Measurements from ENCODE around the gene NSF. TPM values are rescaled to one million over a fixed set of nuclear protein-coding genes. Genes with fewer than 3 reads are reported as not detected.

NSF gene
- total RNA-seq, 1 donor from 2014 or later: 57.0 TPM

DNA sequence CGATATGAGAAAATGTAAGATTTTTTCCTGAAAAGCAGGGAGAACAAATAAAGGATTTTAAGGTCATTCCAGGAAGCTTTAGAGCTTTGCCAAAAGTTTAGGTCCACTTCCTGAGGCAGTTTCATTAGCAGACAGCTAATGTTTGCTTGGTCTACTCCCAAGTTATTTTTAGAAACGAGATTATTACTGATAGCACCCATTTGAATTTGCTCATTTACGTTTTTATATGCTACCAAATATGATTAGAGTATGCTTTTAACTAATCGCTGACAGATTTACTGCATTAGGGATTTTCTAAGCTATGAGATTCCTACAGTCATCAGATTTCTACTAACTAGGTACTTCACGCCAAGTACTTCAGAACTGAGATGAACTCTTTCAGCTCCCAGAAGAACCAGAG is 129.9 kb downstream of the NSF start:
- peaks cover 2% of the 10 kb centered on the region for H3K27me3 Mint-ChIP-seq (ENCODE audit: unreplicated experiment)
- H3K4me1 Mint-ChIP-seq (ENCODE audit: low read depth, unreplicated experiment): no peaks in the 10 kb centered on the region
- H3K9me3 Mint-ChIP-seq (ENCODE audit: unreplicated experiment): no peaks in the 10 kb centered on the region
- no peak for DNase-seq
- H3K4me3 Mint-ChIP-seq (ENCODE audit: unreplicated experiment): no peak overlapping the region
- no peaks in the 10 kb centered on the region for H3K36me3 Mint-ChIP-seq (ENCODE audit: unreplicated experiment)
- TF ChIP-seq, protein P1, sequence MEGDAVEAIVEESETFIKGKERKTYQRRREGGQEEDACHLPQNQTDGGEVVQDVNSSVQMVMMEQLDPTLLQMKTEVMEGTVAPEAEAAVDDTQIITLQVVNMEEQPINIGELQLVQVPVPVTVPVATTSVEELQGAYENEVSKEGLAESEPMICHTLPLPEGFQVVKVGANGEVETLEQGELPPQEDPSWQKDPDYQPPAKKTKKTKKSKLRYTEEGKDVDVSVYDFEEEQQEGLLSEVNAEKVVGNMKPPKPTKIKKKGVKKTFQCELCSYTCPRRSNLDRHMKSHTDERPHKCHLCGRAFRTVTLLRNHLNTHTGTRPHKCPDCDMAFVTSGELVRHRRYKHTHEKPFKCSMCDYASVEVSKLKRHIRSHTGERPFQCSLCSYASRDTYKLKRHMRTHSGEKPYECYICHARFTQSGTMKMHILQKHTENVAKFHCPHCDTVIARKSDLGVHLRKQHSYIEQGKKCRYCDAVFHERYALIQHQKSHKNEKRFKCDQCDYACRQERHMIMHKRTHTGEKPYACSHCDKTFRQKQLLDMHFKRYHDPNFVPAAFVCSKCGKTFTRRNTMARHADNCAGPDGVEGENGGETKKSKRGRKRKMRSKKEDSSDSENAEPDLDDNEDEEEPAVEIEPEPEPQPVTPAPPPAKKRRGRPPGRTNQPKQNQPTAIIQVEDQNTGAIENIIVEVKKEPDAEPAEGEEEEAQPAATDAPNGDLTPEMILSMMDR (IDR thresholded peaks at IDR 0.05; ENCODE audit: partially characterized antibody, unreplicated experiment): no peak
- H3K27ac Mint-ChIP-seq (ENCODE audit: unreplicated experiment): no peak overlapping the region

DNA sequence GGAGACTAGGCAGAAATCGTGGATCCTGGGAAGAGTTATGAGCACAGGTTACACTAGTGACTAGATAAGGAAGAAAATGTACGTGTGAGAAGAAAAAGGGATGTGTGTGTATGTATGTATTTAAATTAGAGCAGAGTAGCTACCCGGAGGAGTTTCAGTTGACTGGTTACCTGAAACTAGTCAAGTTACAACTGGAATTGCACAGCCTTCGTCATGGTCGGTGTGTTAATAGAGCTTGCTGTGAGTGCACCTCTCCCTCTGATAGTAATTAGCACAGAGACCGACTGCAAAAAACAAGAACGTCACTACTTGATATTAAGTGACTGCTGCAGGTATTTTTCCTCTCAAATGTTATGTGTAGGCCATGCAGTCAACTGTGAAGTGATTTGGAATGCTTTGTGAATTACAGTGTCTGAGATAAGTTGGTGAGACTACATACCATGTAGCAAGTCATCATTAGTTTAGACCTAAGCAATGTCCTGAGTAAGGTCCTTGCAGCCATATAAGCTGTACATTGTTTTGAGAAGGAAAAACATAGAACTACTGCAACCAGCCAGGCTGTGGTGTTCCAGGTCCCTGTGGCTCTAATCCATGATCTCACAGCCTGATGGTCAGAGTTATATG is 132.3 kb downstream of the NSF start:
- H3K4me1 Mint-ChIP-seq (ENCODE audit: low read depth, unreplicated experiment): no peaks in the 10 kb centered on the region
- no peak overlapping the region for H3K4me3 Mint-ChIP-seq (ENCODE audit: unreplicated experiment)
- DNase-seq: no peak
- H3K36me3 Mint-ChIP-seq (ENCODE audit: unreplicated experiment): no peaks in the 10 kb centered on the region
- no peak overlapping the region for H3K27ac Mint-ChIP-seq (ENCODE audit: unreplicated experiment)
- no peaks in the 10 kb centered on the region for H3K9me3 Mint-ChIP-seq (ENCODE audit: unreplicated experiment)
- H3K27me3 Mint-ChIP-seq (ENCODE audit: unreplicated experiment): no peaks in the 10 kb centered on the region
- TF ChIP-seq, protein P1 (IDR thresholded peaks at IDR 0.05; ENCODE audit: partially characterized antibody, unreplicated experiment): no peak

DNA sequence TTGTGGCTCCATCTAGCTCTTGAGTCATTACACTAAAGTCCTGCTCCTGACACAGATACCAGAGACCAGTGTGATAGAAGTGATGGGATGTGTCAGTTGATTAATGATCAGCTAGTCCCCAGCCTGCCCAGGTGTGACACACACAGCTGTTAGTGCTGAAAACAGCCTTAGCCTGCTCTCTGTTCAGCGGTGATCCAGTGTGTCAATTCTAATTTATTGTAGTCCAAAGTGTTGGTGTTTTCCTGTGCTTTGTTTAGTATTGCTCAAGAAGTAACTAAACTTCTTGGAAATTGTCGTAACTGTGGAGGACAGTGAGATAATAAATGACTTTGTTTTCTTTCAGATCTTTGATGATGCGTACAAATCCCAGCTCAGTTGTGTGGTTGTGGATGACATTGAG is 135.7 kb downstream of the NSF start:
- TF ChIP-seq, protein P1 (IDR thresholded peaks at IDR 0.05; ENCODE audit: partially characterized antibody, unreplicated experiment): no peak
- Mint-ChIP-seq H3K4me1 (ENCODE audit: low read depth, unreplicated experiment) (no peaks in the 10 kb centered on the region), H3K4me3 (ENCODE audit: unreplicated experiment) (no peak overlapping the region), H3K27ac (ENCODE audit: unreplicated experiment) (no peak overlapping the region), H3K27me3 (ENCODE audit: unreplicated experiment) (no peaks in the 10 kb centered on the region), H3K9me3 (ENCODE audit: unreplicated experiment) (no peaks in the 10 kb centered on the region), H3K36me3 (ENCODE audit: unreplicated experiment) (no peaks in the 10 kb centered on the region)
- no peak for DNase-seq

DNA sequence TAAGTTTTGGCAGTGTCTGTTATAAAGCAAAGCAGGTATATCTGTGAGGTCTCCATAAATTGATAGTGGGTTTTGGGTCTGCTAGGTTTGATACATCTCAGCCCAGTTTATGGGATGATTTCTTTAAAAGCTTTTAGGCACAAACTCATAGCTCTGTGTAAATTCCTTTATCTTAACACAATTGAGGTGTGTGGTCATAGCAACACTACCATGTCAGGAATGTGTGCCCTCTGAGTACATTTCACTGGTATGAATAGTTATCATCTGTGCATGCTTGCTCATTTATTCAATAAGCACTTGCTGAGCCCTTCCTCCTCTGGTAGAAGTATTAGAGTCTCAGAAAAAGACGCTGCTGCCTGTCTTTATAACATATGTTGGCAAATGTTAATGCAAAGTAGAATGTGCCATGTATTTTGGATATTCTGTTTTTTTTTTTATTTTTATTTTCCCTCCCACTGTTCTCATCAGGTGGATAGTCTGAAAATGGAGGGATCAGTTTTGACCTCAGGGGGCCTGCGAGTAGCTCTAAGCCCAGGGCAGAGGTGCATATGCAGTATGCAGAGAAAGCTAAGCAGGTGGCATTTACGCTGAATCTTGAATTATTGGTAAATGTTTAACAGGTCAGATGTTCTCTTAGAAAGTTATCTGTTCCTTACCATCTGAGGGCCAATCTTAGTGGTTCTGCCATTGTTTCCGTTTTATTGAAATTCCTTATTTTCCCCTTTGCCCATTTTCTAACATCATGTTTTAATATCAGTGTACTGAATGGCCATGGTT is 137.3 kb downstream of the NSF start:
- H3K4me3 Mint-ChIP-seq (ENCODE audit: unreplicated experiment): no peak overlapping the region

More for the DNA sequence above, 137.3 kb downstream of the NSF start:
- TF ChIP-seq, protein P1 (IDR thresholded peaks at IDR 0.05; ENCODE audit: partially characterized antibody, unreplicated experiment): no peak
- Mint-ChIP-seq H3K27me3 (ENCODE audit: unreplicated experiment) (no peaks in the 10 kb centered on the region), H3K4me1 (ENCODE audit: low read depth, unreplicated experiment) (peaks cover 11% of the 10 kb centered on the region), H3K36me3 (ENCODE audit: unreplicated experiment) (no peaks in the 10 kb centered on the region), H3K9me3 (ENCODE audit: unreplicated experiment) (peaks cover 2% of the 10 kb centered on the region), H3K27ac (ENCODE audit: unreplicated experiment) (no peak overlapping the region)
- no peak for DNase-seq

Measured in glutamatergic neuron (in vitro differentiated cells).